MG63 (cell line): ENCODE measurements around the gene R3HDM2. TPM values are rescaled to one million over a fixed set of nuclear protein-coding genes. Genes with fewer than 3 reads are reported as not detected.

Experiments used
- DNase-seq: peaks from one replicate; pipeline ENCODE4 v3.0.0-alpha.2; 2020
- H3K27me3 ChIP-seq: fragments of 250-450 bp; sonication (Bioruptor Pico); 2 replicates; pipeline ENCODE4 v1.5.1; 2020; ENCODE audit warnings: mild to moderate bottlenecking, moderate library complexity
- H3K36me3 ChIP-seq: fragments of 250-450 bp; sonication (Bioruptor Pico); 2 replicates; pipeline ENCODE4 v1.5.1; 2020; ENCODE audit warnings: mild to moderate bottlenecking, moderate library complexity
- H3K4me3 ChIP-seq: fragments of 250-450 bp; sonication (Bioruptor Pico); 2 replicates; pipeline ENCODE4 v1.5.1; 2020; ENCODE audit warnings: mild to moderate bottlenecking, moderate library complexity
- H3K9me3 ChIP-seq: fragments of 250-450 bp; sonication (Bioruptor Pico); 2 replicates; pipeline ENCODE4 v1.5.1; 2020; ENCODE audit warnings: mild to moderate bottlenecking, moderate library complexity
- total RNA-seq: library from RNA; depleted of rRNA; stranded (reverse); fragments of >200 nt; shearing (Covaris generic); gene quantifications from 2 replicates; pipeline ENCODE4 v1.2.3, GENCODE V29; 2014; ENCODE audit warnings: low replicate concordance

R3HDM2 gene
- total RNA-seq, 1 experiment from 2014 or later = 8.7 TPM

DNA sequence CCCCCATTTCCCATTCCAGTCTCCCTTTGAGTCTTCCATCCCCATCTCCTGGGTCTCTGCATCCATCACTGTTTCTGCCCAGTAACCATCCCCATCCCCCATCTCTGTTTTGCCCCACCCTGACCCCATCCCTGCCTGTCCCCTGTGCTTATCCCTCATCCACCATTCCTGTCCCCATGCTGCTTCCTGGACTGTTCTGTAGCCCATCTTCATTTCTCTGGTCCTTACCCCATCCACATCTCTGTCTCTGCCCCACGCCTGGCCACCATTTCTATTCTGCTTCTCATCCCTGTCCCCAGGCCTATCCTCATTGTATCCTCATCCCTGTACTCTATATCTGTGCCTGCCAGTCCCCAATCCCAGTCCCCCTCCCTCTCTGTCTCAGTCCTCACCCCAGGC is 210.1 kb downstream of the R3HDM2 start:
- Histone ChIP-seq H3K9me3 (no peaks in the 10 kb centered on the region), H3K4me3 (no peak overlapping the region), H3K27me3 (0 out of 2 replicates have a peak, but pooled peaks cover 3% of the 10 kb centered on the region), H3K36me3 (no peaks in the 10 kb centered on the region)
- DNase-seq = no peak

DNA sequence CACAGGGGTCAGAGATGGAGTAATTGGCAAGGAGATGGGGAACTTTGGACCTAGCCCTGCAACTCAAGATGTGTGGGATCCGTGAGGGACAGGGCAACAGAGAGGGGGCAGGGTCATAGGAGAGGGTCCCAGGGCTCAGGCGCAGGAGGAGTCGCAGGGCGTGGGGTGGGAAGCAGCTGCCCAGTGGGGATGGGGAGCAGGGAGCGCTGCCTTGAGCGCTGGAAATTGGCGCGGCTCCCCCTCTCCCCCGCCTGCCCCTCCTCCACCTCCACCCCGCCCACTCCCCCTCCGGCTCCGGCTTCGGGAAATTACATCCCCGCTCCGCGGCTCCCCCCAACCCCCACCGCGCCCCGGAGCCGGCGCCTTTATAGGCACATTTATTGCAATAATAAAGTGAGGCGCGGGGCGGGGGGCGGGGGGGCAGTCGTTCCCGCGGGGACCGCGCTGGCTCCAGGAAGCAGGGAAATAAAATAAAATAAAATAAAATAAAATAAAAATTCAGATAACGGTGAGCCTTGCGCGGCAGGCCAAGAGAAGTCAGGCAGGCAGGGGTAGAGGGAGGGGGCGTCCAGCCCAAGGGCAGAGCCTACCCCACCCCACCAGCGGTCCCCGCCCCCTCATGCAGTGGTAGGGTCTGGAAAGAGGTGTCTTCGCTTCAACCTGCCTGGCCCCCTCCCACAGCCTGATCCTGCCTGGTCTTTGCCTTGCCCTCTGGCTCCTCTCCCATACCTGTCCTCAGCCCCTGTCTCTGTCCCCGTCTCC is 210.7 kb downstream of the R3HDM2 start:
- H3K4me3 ChIP-seq = no peak overlapping the region
- DNase-seq = no peak
- no peaks in the 10 kb centered on the region for H3K9me3 ChIP-seq
- no peaks in the 10 kb centered on the region for H3K36me3 ChIP-seq
- H3K27me3 ChIP-seq = 0 out of 2 replicates have a peak, but pooled peaks cover 3% of the 10 kb centered on the region

DNA sequence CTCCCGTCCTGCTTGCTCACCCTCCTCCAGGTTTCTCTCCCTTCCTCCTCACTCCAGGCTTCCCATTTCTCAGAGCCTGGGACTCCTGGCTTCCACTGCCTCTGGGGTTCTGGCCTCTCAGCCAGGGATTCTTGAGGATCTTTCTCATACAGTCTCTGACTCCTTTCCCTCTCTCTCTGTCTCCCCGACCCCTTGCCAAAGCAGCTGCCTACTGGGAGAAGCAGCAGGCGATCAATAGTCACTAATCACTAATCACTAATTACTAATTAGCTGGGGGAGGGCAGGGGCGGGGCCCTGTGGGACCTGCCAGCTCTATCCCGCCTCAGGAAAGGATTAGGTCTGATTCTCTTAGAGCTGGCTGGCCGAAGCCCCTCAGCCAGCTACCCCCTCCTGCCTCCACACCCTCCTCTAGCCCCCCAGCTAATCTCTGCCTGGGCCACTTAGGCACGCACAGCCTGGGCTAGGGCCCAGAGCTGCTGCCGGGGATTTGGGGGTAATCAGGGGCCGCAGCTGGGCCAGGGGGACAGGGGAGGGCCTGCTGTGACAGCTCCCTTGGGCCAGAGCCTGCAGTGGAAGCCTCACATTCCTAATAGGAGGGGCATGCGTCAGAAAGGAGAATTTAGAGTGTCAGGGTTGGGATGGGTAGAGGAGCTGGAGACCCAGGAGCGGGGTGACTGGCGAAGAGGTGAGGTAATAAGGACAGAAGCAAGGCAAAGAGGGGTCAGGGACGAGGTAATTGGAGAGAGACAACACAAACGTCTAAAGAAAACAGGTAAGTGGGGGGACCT is 211.4 kb downstream of the R3HDM2 start:
- Histone ChIP-seq H3K9me3 (no peaks in the 10 kb centered on the region), H3K27me3 (0 out of 2 replicates have a peak, but pooled peaks cover 3% of the 10 kb centered on the region), H3K4me3 (no peak overlapping the region), H3K36me3 (no peaks in the 10 kb centered on the region)
- no peak for DNase-seq

DNA sequence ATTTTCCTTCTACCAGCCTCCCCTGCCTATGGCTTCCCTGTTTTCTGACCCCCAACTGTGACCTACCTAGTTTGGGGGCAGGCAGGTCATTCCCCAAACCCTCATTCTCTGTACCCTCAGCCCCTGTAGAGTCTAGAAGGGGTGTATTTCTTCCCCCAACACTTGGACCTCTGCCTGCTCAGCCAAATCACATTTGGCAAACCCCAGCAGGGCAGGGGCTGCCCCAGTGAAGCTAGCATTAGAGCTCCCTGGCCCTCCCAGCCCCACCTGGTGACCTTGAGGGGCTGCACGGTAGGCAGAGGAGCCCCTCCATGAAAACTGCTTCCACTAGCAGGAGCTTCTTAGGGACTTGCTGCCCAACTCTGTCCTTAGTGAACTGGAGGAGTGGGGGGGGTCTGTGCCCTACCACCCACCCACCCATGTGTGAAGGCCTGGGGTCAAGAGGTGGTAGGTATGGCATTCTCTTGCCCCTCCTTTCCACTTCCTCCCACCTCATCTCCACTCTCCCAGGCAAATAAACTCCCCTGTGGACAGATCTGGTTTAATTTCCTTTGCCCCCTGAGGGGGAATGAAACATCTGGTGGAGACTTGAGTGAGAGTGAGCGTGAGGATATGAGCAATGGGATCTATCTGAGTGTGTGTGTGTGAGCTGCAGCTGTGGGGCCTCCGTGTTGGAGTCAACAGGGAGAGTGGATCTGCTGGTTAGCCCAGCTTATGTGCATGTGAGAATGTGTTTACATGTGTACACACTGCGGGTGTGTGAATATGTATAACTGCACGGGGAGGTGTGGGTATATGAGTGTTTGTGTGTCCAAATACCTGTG is 212.6 kb downstream of the R3HDM2 start:
- peaks cover 8% of the 10 kb centered on the region for H3K36me3 ChIP-seq
- H3K9me3 ChIP-seq = no peaks in the 10 kb centered on the region
- no peak for DNase-seq
- H3K4me3 ChIP-seq = no peak overlapping the region
- H3K27me3 ChIP-seq = 0 out of 2 replicates have a peak, but pooled peaks cover 3% of the 10 kb centered on the region

DNA sequence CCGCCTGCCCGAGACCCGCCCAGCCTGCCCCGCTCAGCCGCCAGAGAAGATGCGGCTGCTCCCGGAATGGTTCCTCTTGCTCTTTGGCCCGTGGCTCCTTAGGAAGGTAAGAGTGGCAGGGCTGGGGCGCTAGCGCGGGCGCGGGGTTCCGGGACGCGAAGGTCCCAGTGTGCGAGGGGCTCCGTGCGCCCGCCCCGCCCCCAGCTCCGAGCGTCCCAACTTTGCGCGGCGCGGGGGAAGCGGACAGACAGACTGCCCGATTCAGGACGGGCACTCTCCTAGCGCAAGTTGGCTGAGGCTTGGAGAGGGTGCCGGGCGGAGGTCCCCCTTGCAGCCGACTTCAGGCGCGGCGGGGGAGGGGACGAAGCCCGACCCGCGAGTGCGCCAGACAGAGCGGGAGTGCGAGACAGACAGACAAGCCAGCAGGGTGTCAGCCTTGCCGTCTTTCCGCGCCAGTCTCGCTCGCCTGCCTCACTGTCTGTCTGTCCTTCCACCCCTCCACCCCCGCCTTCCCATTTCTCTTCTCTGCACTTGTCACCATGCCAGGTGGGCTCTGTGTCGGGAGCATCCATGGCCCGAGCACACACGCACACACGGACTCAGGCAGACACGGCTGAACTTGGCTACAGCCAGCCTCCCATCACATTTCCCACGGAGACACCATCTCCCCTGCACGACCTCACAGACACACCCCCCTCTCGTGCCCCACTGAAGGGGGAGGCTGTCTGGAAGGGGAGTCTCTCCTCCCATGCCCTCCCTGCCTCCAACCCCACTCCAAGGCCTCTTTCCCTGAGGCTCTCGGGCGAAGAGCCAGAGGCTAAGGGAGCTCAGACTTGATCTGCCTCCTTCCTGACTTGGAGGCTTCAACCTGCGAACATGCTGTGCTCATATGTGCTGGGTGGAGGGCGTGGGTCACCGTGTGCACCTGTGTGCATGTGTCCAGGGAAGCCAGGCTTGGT is 213.6 kb downstream of the R3HDM2 start:
- DNase-seq = peak; percentile 23
- peaks cover 12% of the 10 kb centered on the region for H3K36me3 ChIP-seq
- 0 out of 2 replicates have a peak, but pooled peaks cover 3% of the 10 kb centered on the region for H3K27me3 ChIP-seq
- H3K4me3 ChIP-seq = peak overlapping the region; percentile 55
- H3K9me3 ChIP-seq = no peaks in the 10 kb centered on the region

DNA sequence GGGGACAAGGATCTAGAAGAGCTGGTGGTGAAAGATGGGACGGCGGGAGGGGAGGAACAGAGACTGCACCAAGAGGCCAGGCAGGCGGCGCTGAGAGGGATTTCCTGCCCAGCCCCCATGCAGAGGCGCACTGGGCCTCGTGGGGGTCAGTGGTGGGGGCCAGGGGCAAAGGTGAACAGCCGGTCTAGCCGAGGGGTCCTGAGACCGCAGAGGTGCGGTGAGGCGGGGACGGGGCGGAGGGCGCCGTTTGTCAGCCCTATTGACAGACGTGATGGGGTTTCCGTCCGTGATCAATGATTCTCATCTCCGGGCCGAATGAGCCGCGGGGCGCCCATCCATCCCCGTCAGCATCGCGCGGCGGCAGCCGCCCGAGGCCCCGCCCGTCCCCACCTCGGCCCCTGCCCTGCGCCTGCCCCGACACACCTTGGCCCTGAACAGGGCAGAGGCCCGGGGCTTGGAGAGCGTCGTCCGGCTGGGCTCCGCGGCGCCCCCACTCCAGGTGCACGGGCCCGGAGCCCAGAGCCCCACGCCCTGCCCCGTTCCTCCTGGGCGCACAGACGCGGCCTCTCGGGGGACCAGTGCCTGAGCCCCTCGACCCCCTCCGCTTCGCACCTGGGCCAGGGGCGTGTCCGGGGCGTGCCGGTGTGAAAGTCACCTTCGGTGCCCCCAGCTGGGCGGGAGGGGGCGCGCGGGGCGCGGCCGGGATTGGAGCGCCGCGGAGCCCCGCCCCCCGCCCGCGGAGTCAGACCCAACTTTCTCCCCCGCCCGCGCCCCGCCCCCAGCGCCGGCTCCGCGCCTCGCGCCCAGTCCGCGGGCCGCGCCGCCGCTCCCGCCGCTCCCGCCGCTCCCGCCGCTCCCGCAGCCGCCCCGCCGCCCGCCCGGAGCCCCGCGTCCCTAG is 214.6 kb downstream of the R3HDM2 start, which contains the start of gene NXPH4:
NXPH4 (plus strand) TSS at position 781 of the 898 bp plus-strand sequence. CDS start 176 bp downstream, outside the sequence.
- DNase-seq = peak; percentile 54
- peak within 1 kb of the TSS; percentile 55 for H3K4me3 ChIP-seq
- H3K36me3 ChIP-seq = peaks cover 17% of the 10 kb centered on the region
- H3K27me3 ChIP-seq = 0 out of 2 replicates have a peak, but pooled peaks cover 3% of the 10 kb centered on the region
- no peaks in the 10 kb centered on the region for H3K9me3 ChIP-seq

DNA sequence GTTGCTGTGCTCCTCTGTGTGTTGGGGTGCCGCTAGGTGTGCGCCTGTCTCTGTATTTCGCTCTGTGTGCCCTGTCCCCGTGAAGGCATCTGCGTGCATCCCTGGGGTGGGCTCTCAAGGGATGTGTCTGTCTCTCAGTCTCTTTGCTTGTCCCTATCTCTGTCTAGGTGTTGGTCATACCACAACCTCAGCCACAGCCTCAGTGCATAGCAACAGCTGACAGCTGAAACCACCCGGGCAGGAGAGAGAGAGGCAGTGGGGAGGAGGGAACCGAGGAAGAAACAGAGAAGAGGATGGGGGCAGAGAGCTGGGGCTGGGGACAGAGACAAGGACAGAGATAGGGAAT is 215.2 kb downstream of the R3HDM2 start:
- peak; percentile 28 for DNase-seq
- H3K27me3 ChIP-seq = 0 out of 2 replicates have a peak, but pooled peaks cover 3% of the 10 kb centered on the region
- H3K9me3 ChIP-seq = no peaks in the 10 kb centered on the region
- peaks cover 17% of the 10 kb centered on the region for H3K36me3 ChIP-seq
- no peak overlapping the region for H3K4me3 ChIP-seq

DNA sequence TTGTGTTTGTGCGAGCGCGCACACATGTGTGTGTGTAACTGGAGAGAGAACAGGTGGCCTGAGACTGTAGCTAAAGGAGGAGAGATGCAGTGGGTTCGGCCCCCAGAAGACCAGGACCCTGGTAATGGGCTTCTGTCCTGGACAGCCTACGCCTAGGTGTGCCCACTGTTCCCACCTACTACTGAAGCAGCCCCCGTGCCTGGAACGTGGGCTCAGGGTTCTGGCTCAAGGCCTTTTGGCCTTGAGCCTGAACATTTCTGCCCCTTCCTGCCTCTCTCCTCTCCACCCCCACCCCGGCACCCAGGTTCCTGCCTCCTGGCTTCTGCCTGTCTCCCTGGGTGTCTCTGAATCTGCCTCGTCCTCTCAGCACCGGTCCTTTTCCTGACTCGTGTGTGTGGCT is 215.8 kb downstream of the R3HDM2 start:
- H3K4me3 ChIP-seq = no peak overlapping the region
- 0 out of 2 replicates have a peak, but pooled peaks cover 3% of the 10 kb centered on the region for H3K27me3 ChIP-seq
- H3K36me3 ChIP-seq = peaks cover 17% of the 10 kb centered on the region
- no peaks in the 10 kb centered on the region for H3K9me3 ChIP-seq
- DNase-seq = no peak

DNA sequence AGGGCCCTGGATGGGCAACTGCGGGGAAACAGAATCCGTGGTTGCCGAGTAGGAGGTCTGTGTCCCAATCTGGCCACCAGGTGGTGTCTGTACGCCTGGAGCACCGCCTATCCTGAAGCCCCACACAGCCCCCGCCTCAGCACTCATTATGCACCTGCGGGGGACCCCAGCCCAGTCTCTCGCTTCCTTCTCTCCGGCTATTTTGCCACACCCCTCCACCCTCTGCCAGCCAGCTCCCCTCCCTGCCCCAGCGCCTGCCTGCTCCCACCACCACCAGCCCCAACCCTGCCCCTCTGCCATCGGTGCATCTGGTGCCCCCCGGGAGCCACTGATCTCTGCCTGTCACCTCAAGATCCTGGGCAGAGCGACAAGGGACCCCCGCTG is 216.5 kb downstream of the R3HDM2 start:
- Histone ChIP-seq H3K9me3 (no peaks in the 10 kb centered on the region), H3K36me3 (peaks cover 19% of the 10 kb centered on the region), H3K27me3 (0 out of 2 replicates have a peak, but pooled peaks cover 3% of the 10 kb centered on the region), H3K4me3 (no peak overlapping the region)
- DNase-seq = peak; percentile 44

DNA sequence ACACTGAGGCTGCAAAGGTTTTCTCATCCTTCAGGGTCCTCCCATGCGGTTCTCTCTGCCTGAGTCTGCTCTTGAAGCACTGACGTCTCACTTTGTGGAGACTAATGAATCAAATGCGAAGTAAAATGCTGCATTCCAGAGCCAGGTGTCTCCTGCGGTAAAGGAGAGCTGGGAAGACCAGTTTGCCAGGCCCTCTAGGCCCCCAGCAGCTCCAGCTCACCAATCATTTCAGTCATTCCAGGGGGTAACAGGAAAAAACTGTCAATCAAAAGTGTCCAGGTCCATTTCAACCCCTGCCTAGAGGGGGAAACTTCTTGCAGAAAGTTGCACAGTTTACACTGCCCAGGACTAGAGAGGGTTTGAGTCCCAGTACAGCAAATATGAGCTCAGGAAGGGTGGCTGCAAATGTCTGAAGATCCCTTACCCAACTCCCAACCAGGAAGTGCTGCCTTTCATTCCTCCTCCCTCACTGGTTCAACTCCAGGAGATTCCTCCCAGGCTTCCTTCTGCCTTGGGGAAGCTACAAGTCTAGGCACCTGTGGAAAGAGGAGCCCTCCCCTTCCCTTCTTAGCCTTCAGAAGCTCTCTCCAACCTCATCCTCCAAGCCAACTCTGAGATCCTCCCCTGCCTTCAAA is 217.0 kb downstream of the R3HDM2 start:
- no peak overlapping the region for H3K4me3 ChIP-seq
- no peak for DNase-seq

DNA sequence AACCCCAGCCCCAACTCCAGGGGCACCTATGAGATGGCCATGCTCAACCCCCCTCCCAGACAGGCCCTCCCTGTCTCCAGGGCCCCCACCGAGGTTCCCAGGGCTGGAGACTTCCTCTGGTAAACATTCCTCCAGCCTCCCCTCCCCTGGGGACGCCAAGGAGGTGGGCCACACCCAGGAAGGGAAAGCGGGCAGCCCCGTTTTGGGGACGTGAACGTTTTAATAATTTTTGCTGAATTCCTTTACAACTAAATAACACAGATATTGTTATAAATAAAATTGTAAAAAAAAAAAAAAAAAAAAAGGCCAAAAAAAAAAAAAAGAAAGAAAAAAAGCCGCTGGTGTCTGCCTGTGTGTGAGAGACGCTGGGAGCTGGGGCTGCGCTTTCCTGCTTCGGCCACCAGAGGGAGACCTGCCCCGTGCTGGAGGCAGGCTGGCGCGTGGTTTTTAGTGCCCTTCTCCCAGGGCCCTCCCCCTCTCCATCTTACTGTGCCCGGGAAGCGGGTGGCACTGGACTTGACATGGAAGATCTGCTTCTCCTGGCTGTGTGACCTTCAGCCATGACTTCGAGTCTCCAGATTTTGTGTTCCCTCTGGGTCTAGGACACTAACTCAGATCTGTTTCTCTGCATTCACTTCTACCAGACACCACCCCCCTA is 217.7 kb downstream of the R3HDM2 start:
- H3K27me3 ChIP-seq = 0 out of 2 replicates have a peak, but pooled peaks cover 3% of the 10 kb centered on the region
- no peak overlapping the region for H3K4me3 ChIP-seq
- peak; percentile 77 for DNase-seq
- H3K9me3 ChIP-seq = no peaks in the 10 kb centered on the region
- peaks cover 22% of the 10 kb centered on the region for H3K36me3 ChIP-seq

More for the DNA sequence above, 217.0 kb downstream of the R3HDM2 start:
- H3K36me3 ChIP-seq = peaks cover 22% of the 10 kb centered on the region
- no peaks in the 10 kb centered on the region for H3K9me3 ChIP-seq
- 0 out of 2 replicates have a peak, but pooled peaks cover 3% of the 10 kb centered on the region for H3K27me3 ChIP-seq

DNA sequence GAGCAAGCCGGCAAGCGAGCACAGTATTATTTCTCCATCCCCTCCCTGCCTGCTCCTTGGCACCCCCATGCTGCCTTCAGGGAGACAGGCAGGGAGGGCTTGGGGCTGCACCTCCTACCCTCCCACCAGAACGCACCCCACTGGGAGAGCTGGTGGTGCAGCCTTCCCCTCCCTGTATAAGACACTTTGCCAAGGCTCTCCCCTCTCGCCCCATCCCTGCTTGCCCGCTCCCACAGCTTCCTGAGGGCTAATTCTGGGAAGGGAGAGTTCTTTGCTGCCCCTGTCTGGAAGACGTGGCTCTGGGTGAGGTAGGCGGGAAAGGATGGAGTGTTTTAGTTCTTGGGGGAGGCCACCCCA is 218.2 kb downstream of the R3HDM2 start:
- no peak for DNase-seq
- Histone ChIP-seq H3K27me3 (0 out of 2 replicates have a peak, but pooled peaks cover 3% of the 10 kb centered on the region), H3K9me3 (no peaks in the 10 kb centered on the region), H3K4me3 (no peak overlapping the region), H3K36me3 (peaks cover 22% of the 10 kb centered on the region)

DNA sequence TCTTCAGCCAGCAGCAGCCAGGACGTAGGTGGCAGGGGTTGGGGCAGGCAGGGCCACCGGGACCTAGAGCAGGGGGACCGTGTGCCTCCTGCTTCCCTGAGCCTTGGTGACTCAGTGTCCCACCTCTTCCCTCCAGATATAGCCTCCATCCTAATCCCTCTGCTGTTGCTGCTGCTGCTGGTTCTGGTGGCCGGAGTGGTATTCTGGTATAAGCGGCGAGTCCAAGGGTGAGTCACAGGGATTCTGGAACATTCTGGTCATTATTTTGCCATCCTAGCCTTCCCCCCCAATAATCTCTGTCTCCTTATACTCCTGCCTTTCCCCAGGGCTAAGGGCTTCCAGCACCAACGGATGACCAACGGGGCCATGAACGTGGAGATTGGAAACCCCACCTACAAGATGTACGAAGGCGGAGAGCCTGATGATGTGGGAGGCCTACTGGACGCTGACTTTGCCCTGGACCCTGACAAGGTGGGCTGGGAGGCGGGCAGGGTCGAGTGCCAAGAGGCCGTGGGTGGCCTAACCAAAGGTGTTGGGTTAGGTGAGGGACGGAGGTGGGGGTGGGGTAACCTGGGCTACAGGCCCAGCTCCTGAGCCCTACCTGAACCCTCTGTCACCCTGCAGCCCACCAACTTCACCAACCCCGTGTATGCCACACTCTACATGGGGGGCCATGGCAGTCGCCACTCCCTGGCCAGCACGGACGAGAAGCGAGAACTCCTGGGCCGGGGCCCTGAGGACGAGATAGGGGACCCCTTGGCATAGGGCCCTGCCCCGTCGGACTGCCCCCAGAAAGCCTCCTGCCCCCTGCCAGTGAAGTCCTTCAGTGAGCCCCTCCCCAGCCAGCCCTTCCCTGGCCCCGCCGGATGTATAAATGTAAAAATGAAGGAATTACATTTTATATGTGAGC is 218.8 kb downstream of the R3HDM2 start:
- Histone ChIP-seq H3K36me3 (peaks cover 22% of the 10 kb centered on the region), H3K27me3 (0 out of 2 replicates have a peak, but pooled peaks cover 3% of the 10 kb centered on the region), H3K4me3 (no peak overlapping the region), H3K9me3 (no peaks in the 10 kb centered on the region)
- DNase-seq = no peak
